ENCODE results near the gene ASPSCR1.

ASPSCR1 gene

DNA sequence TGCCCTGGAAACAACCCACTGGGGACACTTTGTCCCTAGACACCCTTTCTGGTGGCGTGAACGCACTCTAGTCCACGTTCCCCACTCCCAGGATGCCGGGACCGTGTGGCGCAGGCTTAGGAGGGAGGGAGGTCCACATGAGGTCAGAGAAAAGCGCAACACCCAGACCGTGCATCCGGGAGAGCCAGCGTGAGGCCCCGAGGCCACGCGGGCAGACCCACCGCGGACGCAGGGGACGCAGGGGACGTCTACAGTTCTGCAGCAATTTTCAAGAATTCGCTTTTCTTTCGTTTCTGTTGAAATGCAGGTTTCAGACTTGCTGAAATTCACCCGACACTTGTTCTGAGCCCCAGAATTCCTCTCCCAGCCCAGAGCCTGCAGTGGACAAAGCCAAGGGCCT, 69.5 kb downstream of the ASPSCR1 start:
- no peak overlapping the region for H3K27ac ChIP-seq (ENCODE audit: low read depth, low read length)
- no peak overlapping the region for H2AFZ ChIP-seq (ENCODE audit: low read length, unreplicated experiment)
- peaks cover under 1% of the 10 kb centered on the region for H3K79me2 ChIP-seq (ENCODE audit: control insufficient read depth, insufficient read depth, low read length, unreplicated experiment)
- H3K36me3 ChIP-seq (ENCODE audit: insufficient read depth, low read length) = no peaks in the 10 kb centered on the region
- H3K4me1 ChIP-seq (ENCODE audit: control insufficient read depth, insufficient read depth, low read length, unreplicated experiment) = no peaks in the 10 kb centered on the region
- H3K4me3 ChIP-seq (ENCODE audit: low read depth, low read length) = no peak overlapping the region
- no peaks in the 10 kb centered on the region for H3K27me3 ChIP-seq (ENCODE audit: insufficient read depth, low read length)

DNA sequence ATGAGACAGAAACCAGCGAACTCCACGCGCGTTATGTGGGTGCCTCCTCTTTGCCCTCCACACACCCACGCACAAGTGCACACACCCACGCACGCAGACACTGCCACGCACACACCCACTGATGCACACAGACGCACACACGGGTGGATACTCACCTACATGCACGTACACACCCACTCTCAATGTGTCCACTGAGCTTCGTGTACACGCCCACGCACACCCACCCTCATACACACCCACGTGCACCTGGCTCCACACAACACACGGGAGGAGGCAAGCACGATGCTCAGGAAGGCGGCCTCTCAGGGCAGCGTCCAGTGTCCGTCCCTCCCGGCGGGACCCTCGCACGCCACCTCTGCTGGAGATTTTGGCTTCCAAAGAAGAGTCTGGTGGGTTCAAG, 70.0 kb downstream of the ASPSCR1 start:
- Histone ChIP-seq H3K27me3 (ENCODE audit: insufficient read depth, low read length) (no peaks in the 10 kb centered on the region), H3K27ac (ENCODE audit: low read depth, low read length) (no peak overlapping the region), H3K36me3 (ENCODE audit: insufficient read depth, low read length) (no peaks in the 10 kb centered on the region), H3K4me3 (ENCODE audit: low read depth, low read length) (no peak overlapping the region), H3K4me1 (ENCODE audit: control insufficient read depth, insufficient read depth, low read length, unreplicated experiment) (no peaks in the 10 kb centered on the region), H2AFZ (ENCODE audit: low read length, unreplicated experiment) (no peak overlapping the region), H3K79me2 (ENCODE audit: control insufficient read depth, insufficient read depth, low read length, unreplicated experiment) (peaks cover 6% of the 10 kb centered on the region)

DNA sequence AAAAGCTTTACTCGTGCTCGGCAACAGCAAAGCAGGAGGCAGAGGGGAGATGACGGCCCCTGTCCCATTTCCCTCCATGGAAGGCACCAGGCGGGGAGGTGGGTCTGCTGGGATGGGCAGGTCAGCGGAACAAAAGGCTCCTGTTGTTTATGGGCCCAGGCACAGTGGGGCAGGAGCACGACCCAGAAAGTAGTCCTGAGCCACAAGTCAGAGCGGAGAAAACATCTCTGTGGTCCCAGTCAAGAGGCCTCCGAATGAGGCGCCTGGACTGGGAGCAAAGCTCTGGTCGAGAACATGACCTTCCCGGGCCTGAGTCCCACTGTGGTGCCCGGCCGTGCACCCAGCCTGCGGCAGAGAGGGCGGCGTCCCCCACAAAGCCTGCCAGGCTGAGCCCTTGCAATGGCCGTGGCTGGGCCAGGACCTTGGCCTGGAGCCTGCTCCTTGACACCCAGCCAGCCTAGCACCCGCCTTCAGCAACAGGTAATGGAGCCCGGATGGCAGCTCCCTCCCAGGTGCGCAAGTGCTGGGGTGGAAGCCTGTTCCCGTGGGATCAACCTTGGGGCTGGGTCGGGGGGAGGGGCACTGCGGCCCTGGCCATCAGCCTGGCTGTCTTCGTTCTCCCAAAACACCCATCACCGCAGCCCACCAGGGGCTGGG, 70.6 kb downstream of the ASPSCR1 start:
- H3K79me2 ChIP-seq (ENCODE audit: control insufficient read depth, insufficient read depth, low read length, unreplicated experiment) = peaks cover 12% of the 10 kb centered on the region
- no peaks in the 10 kb centered on the region for H3K36me3 ChIP-seq (ENCODE audit: insufficient read depth, low read length)
- peaks cover 3% of the 10 kb centered on the region for H3K4me1 ChIP-seq (ENCODE audit: control insufficient read depth, insufficient read depth, low read length, unreplicated experiment)
- H3K4me3 ChIP-seq (ENCODE audit: low read depth, low read length) = no peak overlapping the region
- H3K27me3 ChIP-seq (ENCODE audit: insufficient read depth, low read length) = no peaks in the 10 kb centered on the region
- no peak overlapping the region for H3K27ac ChIP-seq (ENCODE audit: low read depth, low read length)
- H2AFZ ChIP-seq (ENCODE audit: low read length, unreplicated experiment) = no peak overlapping the region

DNA sequence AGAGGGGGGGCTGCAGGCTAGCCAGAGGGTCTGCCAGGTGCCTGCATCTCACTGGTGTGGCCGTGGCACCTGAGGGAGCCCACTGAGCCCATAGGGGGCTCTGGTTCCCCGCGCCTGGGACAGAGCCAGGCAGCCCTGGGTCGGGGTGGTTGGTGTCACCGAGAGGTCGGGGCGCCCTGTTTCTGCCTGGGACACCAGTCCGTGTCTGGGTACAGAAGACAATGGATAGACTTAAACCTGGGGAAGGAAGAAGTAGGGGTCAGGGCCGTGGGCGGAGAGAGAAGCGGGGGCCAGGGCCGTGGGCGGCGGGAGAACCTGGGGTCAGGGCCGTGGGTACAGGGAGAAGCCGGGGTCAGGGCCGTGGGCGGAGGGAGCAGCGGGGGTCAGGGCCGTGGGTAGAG, 71.1 kb downstream of the ASPSCR1 start:
- Histone ChIP-seq H3K27ac (ENCODE audit: low read depth, low read length) (no peak overlapping the region), H3K79me2 (ENCODE audit: control insufficient read depth, insufficient read depth, low read length, unreplicated experiment) (peaks cover 17% of the 10 kb centered on the region), H3K27me3 (ENCODE audit: insufficient read depth, low read length) (no peaks in the 10 kb centered on the region), H3K4me1 (ENCODE audit: control insufficient read depth, insufficient read depth, low read length, unreplicated experiment) (peaks cover 6% of the 10 kb centered on the region), H3K4me3 (ENCODE audit: low read depth, low read length) (no peak overlapping the region), H3K36me3 (ENCODE audit: insufficient read depth, low read length) (no peaks in the 10 kb centered on the region), H2AFZ (ENCODE audit: low read length, unreplicated experiment) (no peak overlapping the region)

GRCh38 chr17:82049106-82049505, 71.7 kb downstream of the ASPSCR1 start:
- H3K27ac ChIP-seq (ENCODE audit: low read depth, low read length) = no peak overlapping the region
- H2AFZ ChIP-seq (ENCODE audit: low read length, unreplicated experiment) = no peak overlapping the region
- no peaks in the 10 kb centered on the region for H3K36me3 ChIP-seq (ENCODE audit: insufficient read depth, low read length)
- H3K4me1 ChIP-seq (ENCODE audit: control insufficient read depth, insufficient read depth, low read length, unreplicated experiment) = peaks cover 6% of the 10 kb centered on the region
- no peaks in the 10 kb centered on the region for H3K27me3 ChIP-seq (ENCODE audit: insufficient read depth, low read length)
- no peak overlapping the region for H3K4me3 ChIP-seq (ENCODE audit: low read depth, low read length)
- peaks cover 21% of the 10 kb centered on the region for H3K79me2 ChIP-seq (ENCODE audit: control insufficient read depth, insufficient read depth, low read length, unreplicated experiment)

DNA sequence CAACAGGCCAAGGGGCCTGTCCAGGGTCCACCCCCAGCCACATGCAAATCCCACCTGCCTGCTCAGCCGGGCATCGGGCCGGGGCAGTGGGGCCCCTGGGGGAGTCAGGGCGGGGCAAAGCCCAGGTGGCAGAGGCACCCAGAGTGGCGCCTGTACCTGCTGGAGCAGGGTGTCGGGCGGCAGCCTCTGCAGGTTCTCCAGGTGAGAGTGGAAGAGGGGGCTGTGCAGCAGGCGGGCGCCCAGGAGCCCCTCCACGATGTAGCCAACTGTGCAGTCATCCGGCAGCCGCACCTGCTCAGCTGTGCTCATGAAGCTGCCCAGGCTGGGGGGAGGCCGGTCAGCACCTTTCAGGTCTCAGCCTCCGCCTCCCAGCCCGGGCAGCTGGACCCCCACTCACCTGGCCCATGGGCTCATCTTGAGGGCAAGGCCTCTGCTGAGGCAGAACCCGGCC, 72.1 kb downstream of the ASPSCR1 start:
- Histone ChIP-seq H3K36me3 (ENCODE audit: insufficient read depth, low read length) (no peaks in the 10 kb centered on the region), H3K4me3 (ENCODE audit: low read depth, low read length) (no peak overlapping the region; the same call in 1 of the 2 replicates), H2AFZ (ENCODE audit: low read length, unreplicated experiment) (no peak overlapping the region), H3K27me3 (ENCODE audit: insufficient read depth, low read length) (no peaks in the 10 kb centered on the region), H3K79me2 (ENCODE audit: control insufficient read depth, insufficient read depth, low read length, unreplicated experiment) (peaks cover 21% of the 10 kb centered on the region), H3K27ac (ENCODE audit: low read depth, low read length) (no peak overlapping the region), H3K4me1 (ENCODE audit: control insufficient read depth, insufficient read depth, low read length, unreplicated experiment) (peaks cover 6% of the 10 kb centered on the region)

DNA sequence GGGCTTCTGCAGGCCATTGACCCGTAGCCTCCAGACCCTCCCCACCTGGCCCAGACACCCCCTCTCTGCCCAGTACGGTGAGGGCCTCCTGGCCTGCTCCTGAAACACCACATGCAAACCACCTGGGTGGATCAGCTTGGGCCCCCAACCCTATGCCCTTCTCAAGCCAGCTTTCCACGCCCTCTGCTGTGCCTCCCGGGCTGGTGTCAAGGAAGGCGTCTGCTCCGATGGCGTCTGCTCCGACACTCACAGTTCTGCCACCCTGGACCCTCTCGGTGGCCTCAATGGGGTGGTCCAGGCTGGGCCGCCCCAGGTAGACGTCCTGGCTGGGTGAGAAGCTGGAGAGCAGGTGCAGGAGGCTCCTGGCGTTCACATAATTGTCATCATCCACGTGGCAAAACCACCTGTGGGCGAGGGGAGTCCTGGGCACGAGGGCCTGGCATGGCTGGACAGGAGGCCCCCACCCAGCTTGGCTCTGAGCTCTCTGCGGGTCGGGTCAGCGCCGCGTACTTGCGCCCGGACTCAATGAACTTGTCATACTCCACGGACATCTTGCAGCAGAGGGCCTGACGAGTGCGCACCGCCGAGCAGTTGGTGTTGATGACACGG, 72.8 kb downstream of the ASPSCR1 start:
- no peak overlapping the region for H2AFZ ChIP-seq (ENCODE audit: low read length, unreplicated experiment)
- peaks cover 21% of the 10 kb centered on the region for H3K79me2 ChIP-seq (ENCODE audit: control insufficient read depth, insufficient read depth, low read length, unreplicated experiment)
- H3K36me3 ChIP-seq (ENCODE audit: insufficient read depth, low read length) = no peaks in the 10 kb centered on the region
- H3K4me3 ChIP-seq (ENCODE audit: low read depth, low read length) = peak overlapping the region; percentile 88
- no peaks in the 10 kb centered on the region for H3K27me3 ChIP-seq (ENCODE audit: insufficient read depth, low read length)
- H3K4me1 ChIP-seq (ENCODE audit: control insufficient read depth, insufficient read depth, low read length, unreplicated experiment) = peaks cover 6% of the 10 kb centered on the region
- no peak overlapping the region for H3K27ac ChIP-seq (ENCODE audit: low read depth, low read length)

DNA sequence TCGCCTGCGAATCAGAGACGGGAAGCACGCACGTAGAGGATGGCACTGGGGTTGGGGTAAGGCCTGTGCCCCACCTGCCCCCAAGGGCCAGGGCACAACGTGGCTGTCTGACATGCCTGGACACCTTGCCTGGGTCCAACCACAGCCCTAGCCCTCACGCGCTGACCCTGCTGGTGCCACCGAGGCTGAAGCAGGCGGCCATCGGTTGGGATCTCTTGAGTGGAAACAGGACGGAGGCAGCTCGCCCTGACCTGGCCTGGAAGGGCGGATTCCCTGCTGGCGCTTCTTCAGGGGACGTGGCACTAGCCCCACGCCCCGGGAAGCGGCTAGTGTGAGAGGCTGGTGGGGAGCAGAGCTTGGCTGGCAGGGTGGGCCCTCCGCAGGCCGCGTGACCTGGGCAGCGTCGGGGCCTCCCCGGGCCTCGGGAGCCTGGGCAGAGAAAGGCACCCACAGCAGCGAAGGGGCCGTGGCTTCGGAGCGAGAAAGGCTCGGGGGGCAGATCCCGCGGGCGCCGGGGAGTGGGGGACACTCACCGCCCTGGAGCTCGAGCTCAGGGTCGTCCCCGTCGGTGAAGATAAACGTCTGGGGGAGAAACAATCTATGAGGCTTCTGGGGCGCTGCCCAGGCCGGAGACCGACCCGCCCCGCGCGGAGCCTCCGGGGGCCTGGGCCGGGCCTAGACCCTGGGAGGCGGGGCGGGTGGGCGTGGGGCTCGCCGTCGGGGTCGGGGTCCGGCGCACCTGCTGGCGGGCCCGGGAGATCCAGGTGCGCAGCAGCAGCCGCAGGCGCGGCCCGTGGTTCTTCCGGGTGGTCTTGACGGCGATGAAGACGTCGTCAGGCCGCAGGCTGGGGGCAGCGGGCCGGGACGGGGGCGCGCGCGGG, 73.6 kb downstream of the ASPSCR1 start:
- Histone ChIP-seq H3K4me3 (ENCODE audit: low read depth, low read length) (peak overlapping the region; percentile 88), H3K4me1 (ENCODE audit: control insufficient read depth, insufficient read depth, low read length, unreplicated experiment) (peaks cover 6% of the 10 kb centered on the region), H3K79me2 (ENCODE audit: control insufficient read depth, insufficient read depth, low read length, unreplicated experiment) (peaks cover 21% of the 10 kb centered on the region), H3K36me3 (ENCODE audit: insufficient read depth, low read length) (no peaks in the 10 kb centered on the region), H3K27ac (ENCODE audit: low read depth, low read length) (no peak overlapping the region), H2AFZ (ENCODE audit: low read length, unreplicated experiment) (no peak overlapping the region), H3K27me3 (ENCODE audit: insufficient read depth, low read length) (no peaks in the 10 kb centered on the region)

GRCh38 chr17:82051776-82052637, 74.6 kb downstream of the ASPSCR1 start, which contains the start of the genes GPS1 and RFNG:
Gene GPS1, plus strand, starts transcription at chr17:82051898. Its CDS starts 34 bp downstream, at chr17:82051932.
Gene RFNG, minus strand, starts transcription at chr17:82051811. Its CDS starts 45 bp downstream, at chr17:82051766.
- Histone ChIP-seq H3K36me3 (ENCODE audit: insufficient read depth, low read length) (peaks cover 4% of the 10 kb centered on the region; the same call in 1 of the 2 replicates), H3K79me2 (ENCODE audit: control insufficient read depth, insufficient read depth, low read length, unreplicated experiment) (peaks cover 21% of the 10 kb centered on the region), H3K27me3 (ENCODE audit: insufficient read depth, low read length) (no peaks in the 10 kb centered on the region), H3K27ac (ENCODE audit: low read depth, low read length) (no peak within 1 kb of the TSS), H3K4me1 (ENCODE audit: control insufficient read depth, insufficient read depth, low read length, unreplicated experiment) (peaks cover 6% of the 10 kb centered on the region), H2AFZ (ENCODE audit: low read length, unreplicated experiment) (peak within 1 kb of the TSS; percentile 81), H3K4me3 (ENCODE audit: low read depth, low read length) (peak within 1 kb of the TSS; percentile 88)

DNA sequence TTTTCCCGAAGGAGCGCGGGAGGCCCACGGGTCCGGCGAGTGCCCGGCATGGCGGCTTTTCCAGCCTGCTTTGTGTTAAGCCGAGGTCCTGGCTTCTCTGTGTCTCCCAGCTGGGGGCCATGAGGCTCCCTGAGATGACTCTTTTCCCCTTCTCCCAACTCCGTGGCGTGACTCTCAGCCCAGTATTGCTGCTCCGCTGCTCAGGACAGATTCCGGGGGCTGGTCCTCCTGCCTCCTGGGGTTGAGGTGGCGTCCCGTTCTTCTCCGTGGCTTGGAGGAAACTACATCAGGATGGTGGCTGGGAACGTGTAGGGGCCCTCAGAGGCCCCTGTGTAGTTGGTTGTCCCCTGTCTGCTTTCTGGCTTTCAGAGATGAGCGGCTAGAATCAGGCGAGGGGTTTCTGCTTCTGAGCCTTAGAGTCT, 75.2 kb downstream of the ASPSCR1 start:
- H3K4me1 ChIP-seq (ENCODE audit: control insufficient read depth, insufficient read depth, low read length, unreplicated experiment) = peaks cover 6% of the 10 kb centered on the region
- peaks cover 4% of the 10 kb centered on the region; the same call in 1 of the 2 replicates for H3K36me3 ChIP-seq (ENCODE audit: insufficient read depth, low read length)
- peaks cover 21% of the 10 kb centered on the region for H3K79me2 ChIP-seq (ENCODE audit: control insufficient read depth, insufficient read depth, low read length, unreplicated experiment)
- no peak overlapping the region for H2AFZ ChIP-seq (ENCODE audit: low read length, unreplicated experiment)
- no peak overlapping the region for H3K27ac ChIP-seq (ENCODE audit: low read depth, low read length)
- peak overlapping the region; percentile 88 for H3K4me3 ChIP-seq (ENCODE audit: low read depth, low read length)
- no peaks in the 10 kb centered on the region for H3K27me3 ChIP-seq (ENCODE audit: insufficient read depth, low read length)
